Measurements from ENCODE around the gene SGK1. TPM values are rescaled to one million over a fixed set of nuclear protein-coding genes. Genes with fewer than 3 reads are reported as not detected.

The SGK1 gene
- total RNA-seq, 4 donors from 2014 or later = 172 to 1,533 (median 978) TPM

GRCh38 chr6:134312038-134312660, 5.8 kb downstream of the SGK1 start:
- Histone ChIP-seq H3K27me3 (no peaks in the 10 kb centered on the region), H3K27ac (no peak overlapping the region), H3K4me3 (no peak overlapping the region), H3K9me3 (no peaks in the 10 kb centered on the region), H3K4me1 (no peaks in the 10 kb centered on the region), H3K36me3 (no peaks in the 10 kb centered on the region)
- DNase-seq = no peak
- no peak for TF ChIP-seq POLR2A (IDR thresholded peaks at IDR 0.05)
- TF ChIP-seq CTCF (IDR thresholded peaks at IDR 0.05) = no peak

DNA sequence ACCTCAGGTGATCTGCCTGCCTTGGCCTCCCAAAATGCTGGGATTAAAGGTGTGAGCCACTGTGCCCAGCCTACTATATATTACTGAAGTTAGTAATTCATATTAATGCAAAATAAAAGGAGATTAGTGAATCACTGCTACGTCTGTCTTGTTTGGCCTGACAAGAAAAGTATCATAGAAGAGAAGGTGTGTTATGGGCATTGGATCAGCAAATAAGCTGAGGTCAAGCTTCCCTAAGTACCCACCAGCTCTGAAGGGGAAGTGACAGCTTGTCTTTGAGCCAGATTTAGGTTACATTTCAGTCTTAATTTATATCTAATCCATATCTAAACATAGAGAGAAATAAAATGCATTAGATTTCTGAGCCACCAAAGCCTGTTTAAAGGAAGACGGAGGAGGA, 7.1 kb downstream of the SGK1 start:
- no peaks in the 10 kb centered on the region for H3K4me1 ChIP-seq
- H3K27ac ChIP-seq = no peak overlapping the region
- TF ChIP-seq CTCF (IDR thresholded peaks at IDR 0.05) (no peak), POLR2A (IDR thresholded peaks at IDR 0.05) (no peak)
- H3K4me3 ChIP-seq = no peak overlapping the region
- no peak for DNase-seq
- H3K36me3 ChIP-seq = no peaks in the 10 kb centered on the region
- H3K27me3 ChIP-seq = no peaks in the 10 kb centered on the region
- no peaks in the 10 kb centered on the region for H3K9me3 ChIP-seq

DNA sequence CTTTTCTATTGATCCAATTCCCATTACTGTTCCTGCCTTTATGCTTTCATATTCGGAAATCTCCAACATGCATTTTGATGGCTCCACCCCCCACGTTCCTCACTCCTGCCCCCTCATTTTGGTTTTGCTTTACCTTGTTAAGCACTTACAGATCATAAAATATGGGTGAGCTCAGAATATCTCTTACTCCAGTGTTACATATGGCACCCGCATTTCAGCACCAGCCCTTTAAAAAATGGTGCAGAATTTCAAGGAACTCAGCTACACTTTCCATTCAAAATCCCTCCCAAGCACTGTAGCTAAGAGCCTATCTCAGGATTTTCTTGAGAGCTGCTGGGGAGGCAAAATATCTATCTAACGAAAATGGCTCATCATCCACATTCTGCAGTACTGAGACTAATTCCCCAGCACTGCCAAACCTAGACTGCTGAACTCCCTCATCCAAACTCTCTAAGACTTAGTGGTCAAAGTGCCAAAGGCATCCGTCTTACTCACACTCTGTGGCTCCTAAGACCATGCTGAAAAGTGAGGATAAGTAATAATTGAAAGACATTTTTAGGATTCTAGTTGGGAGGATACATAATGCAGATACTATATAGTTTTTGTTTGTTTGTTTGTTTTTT, 7.8 kb downstream of the SGK1 start:
- TF ChIP-seq POLR2A (IDR thresholded peaks at IDR 0.05) (no peak), CTCF (IDR thresholded peaks at IDR 0.05) (no peak)
- Histone ChIP-seq H3K9me3 (no peaks in the 10 kb centered on the region), H3K36me3 (no peaks in the 10 kb centered on the region), H3K27me3 (no peaks in the 10 kb centered on the region), H3K4me3 (no peak overlapping the region), H3K4me1 (no peaks in the 10 kb centered on the region), H3K27ac (no peak overlapping the region)
- no peak for DNase-seq

- TF ChIP-seq CTCF (IDR thresholded peaks at IDR 0.05) = no peak
- TF ChIP-seq POLR2A (IDR thresholded peaks at IDR 0.05) = no peak
- H3K27ac ChIP-seq = no peak overlapping the region
These were observed 8.7 kb downstream of the SGK1 start for GRCh38 chr6:134309227-134309626.

DNA sequence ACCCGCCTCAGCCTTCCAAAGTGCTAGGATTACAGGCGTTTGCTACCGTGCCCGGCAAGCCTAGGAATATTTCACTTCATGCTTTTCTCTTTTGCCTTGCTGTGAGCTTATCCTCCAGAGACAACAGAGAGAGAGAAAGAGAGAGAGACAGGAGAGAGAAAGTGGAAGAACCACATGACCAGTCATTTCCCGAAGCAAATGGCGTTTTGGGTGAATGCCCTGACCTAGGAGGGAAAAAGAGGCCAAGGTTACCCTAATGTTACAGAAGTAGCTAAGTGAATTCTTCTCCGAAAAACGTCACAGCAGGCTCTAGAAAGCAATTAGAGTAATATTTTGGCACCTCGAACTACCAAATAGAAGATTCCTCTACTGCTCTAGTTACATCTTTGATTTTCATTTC, 9.1 kb downstream of the SGK1 start:
- Histone ChIP-seq H3K36me3 (no peaks in the 10 kb centered on the region), H3K27ac (no peak overlapping the region), H3K4me3 (no peak overlapping the region), H3K27me3 (no peaks in the 10 kb centered on the region), H3K9me3 (no peaks in the 10 kb centered on the region), H3K4me1 (no peaks in the 10 kb centered on the region)
- DNase-seq = no peak
- no peak for TF ChIP-seq CTCF (IDR thresholded peaks at IDR 0.05)

More at GRCh38 chr6:134309227-134309626, 8.7 kb downstream of the SGK1 start:
- no peaks in the 10 kb centered on the region for H3K9me3 ChIP-seq
- H3K27me3 ChIP-seq = no peaks in the 10 kb centered on the region
- H3K36me3 ChIP-seq = no peaks in the 10 kb centered on the region
- no peak for DNase-seq
- no peak overlapping the region for H3K4me3 ChIP-seq
- no peaks in the 10 kb centered on the region for H3K4me1 ChIP-seq

All from Peyer's patch (tissue), 4 donors.